ENCODE measurements around the gene ZFYVE27. TPM values are rescaled to one million over a fixed set of nuclear protein-coding genes. Genes with fewer than 3 reads are reported as not detected.
A peak's percentile ranks its signal among the peaks of the same experiment; 100 is the strongest.

The ZFYVE27 gene
- total RNA-seq, 1 donor from 2014 or later: 48.5 TPM

GRCh38 chr10:97713339-97713825 is 23.5 kb upstream of the ZFYVE27 start, which contains the start of gene MARVELD1:
Gene MARVELD1, plus strand, starts transcription at chr10:97713730. Its CDS starts 147 bp downstream, at chr10:97713877.
- Mint-ChIP-seq H3K36me3 (ENCODE audit: unreplicated experiment) (no peaks in the 10 kb centered on the region), H3K9me3 (ENCODE audit: unreplicated experiment) (peaks cover 7% of the 10 kb centered on the region), H3K27ac (ENCODE audit: unreplicated experiment) (peak within 1 kb of the TSS; percentile 96), H3K27me3 (ENCODE audit: unreplicated experiment) (peaks cover 16% of the 10 kb centered on the region), H3K4me1 (ENCODE audit: low read depth, unreplicated experiment) (peaks cover 5% of the 10 kb centered on the region), H3K4me3 (ENCODE audit: unreplicated experiment) (peak within 1 kb of the TSS; percentile 98)
- peak; percentile 61 for DNase-seq
- TF ChIP-seq CTCF (IDR thresholded peaks at IDR 0.05; ENCODE audit: partially characterized antibody, unreplicated experiment): no peak

GRCh38 chr10:97713826-97714400 is 23.0 kb upstream of the ZFYVE27 start:
- peak; percentile 73 for DNase-seq
- no peak for TF ChIP-seq CTCF (IDR thresholded peaks at IDR 0.05; ENCODE audit: partially characterized antibody, unreplicated experiment)
- H3K9me3 Mint-ChIP-seq (ENCODE audit: unreplicated experiment): peaks cover 7% of the 10 kb centered on the region
- H3K27me3 Mint-ChIP-seq (ENCODE audit: unreplicated experiment): peaks cover 16% of the 10 kb centered on the region
- H3K4me3 Mint-ChIP-seq (ENCODE audit: unreplicated experiment): peak overlapping the region; percentile 98
- H3K36me3 Mint-ChIP-seq (ENCODE audit: unreplicated experiment): no peaks in the 10 kb centered on the region
- peak overlapping the region; percentile 96 for H3K27ac Mint-ChIP-seq (ENCODE audit: unreplicated experiment)
- peaks cover 9% of the 10 kb centered on the region for H3K4me1 Mint-ChIP-seq (ENCODE audit: low read depth, unreplicated experiment)

GRCh38 chr10:97714401-97715258 is 22.3 kb upstream of the ZFYVE27 start:
- peak overlapping the region; percentile 98 for H3K4me3 Mint-ChIP-seq (ENCODE audit: unreplicated experiment)
- H3K27me3 Mint-ChIP-seq (ENCODE audit: unreplicated experiment): peaks cover 16% of the 10 kb centered on the region
- no peaks in the 10 kb centered on the region for H3K36me3 Mint-ChIP-seq (ENCODE audit: unreplicated experiment)
- H3K4me1 Mint-ChIP-seq (ENCODE audit: low read depth, unreplicated experiment): peaks cover 12% of the 10 kb centered on the region
- H3K27ac Mint-ChIP-seq (ENCODE audit: unreplicated experiment): no peak overlapping the region
- peak; percentile 81 for DNase-seq
- peaks cover 7% of the 10 kb centered on the region for H3K9me3 Mint-ChIP-seq (ENCODE audit: unreplicated experiment)
- TF ChIP-seq CTCF (IDR thresholded peaks at IDR 0.05; ENCODE audit: partially characterized antibody, unreplicated experiment): no peak

- Mint-ChIP-seq H3K9me3 (ENCODE audit: unreplicated experiment) (peaks cover 7% of the 10 kb centered on the region), H3K4me1 (ENCODE audit: low read depth, unreplicated experiment) (peaks cover 12% of the 10 kb centered on the region), H3K4me3 (ENCODE audit: unreplicated experiment) (peak overlapping the region; percentile 98), H3K27me3 (ENCODE audit: unreplicated experiment) (peaks cover 16% of the 10 kb centered on the region), H3K36me3 (ENCODE audit: unreplicated experiment) (no peaks in the 10 kb centered on the region), H3K27ac (ENCODE audit: unreplicated experiment) (no peak overlapping the region)
- no peak for TF ChIP-seq CTCF (IDR thresholded peaks at IDR 0.05; ENCODE audit: partially characterized antibody, unreplicated experiment)
- no peak for DNase-seq
Observed at GRCh38 chr10:97715259-97715874, 21.6 kb upstream of the ZFYVE27 start.

All from glutamatergic neuron (in vitro differentiated cells).